HG02759 (cell line): ENCODE results near the gene THAP6.

ENCODE experiments used
- ATAC-seq: cut with Tn5 transposase; IDR thresholded peaks from one replicate; pipeline ENCODE4 v1.9.1; 2021; ENCODE audit warnings: mild to moderate bottlenecking, moderate library complexity; ENCODE audit not compliant: unreplicated experiment

Gene THAP6

DNA sequence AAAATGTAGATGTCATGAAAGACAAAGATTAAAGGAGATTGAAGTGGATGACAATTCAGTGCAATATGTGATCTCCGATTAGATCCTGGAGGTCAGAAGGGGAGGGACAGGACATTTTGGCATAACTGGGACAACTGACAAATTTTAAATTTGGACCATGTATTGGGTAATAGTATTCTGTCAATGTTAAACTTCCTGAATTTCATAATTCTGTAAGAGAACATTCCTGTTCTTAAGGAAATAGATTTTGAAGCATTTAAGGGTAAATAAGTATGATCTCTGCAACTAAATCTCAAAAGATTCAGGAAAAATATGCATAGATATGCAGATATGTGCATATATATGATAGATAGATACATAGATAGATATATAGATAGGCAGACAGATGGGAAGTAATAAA lies 52.6 kb downstream of the THAP6 start:
- ATAC-seq: no peak

DNA sequence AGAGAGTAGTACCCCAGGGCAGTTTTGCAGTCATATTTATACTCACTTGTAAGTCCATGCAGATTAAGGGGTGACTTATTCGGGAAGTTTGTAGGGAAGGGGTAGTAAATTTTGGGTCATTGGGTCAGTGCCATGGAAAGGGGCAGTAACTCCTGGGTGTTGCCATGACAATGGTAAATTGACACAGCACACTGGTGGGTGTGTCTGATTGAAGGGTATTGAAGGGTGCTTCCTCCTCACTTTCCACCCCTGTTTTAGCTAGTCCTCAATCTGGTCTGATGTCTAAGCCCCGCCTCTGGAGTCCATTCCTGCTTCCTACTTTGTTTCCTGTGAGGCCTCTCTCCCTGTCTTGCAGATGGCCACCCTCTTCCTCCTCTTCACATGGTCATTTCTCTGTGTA lies 53.5 kb downstream of the THAP6 start:
- ATAC-seq: no peak
